ENCODE measurements around the gene HOXB3. TPM values are rescaled to one million over a fixed set of nuclear protein-coding genes. Genes with fewer than 3 reads are reported as not detected.

Gene HOXB3
- polyA plus RNA-seq, 1 experiment: 33.0 TPM

- POLR2A ChIA-PET: interaction anchor here (0.8 to 1.9 kb wide), 3 partner anchors 18 to 50 kb away, joined by 3 to 5 read pairs (median 4); no protein-coding TSS in a partner anchor
- Histone ChIP-seq H3K27ac (ENCODE audit: low read depth, low read length) (no peak overlapping the region), H3K4me3 (ENCODE audit: low read depth, low read length) (no peak overlapping the region), H3K27me3 (ENCODE audit: control insufficient read depth, insufficient read depth, low read length) (peaks cover 2% of the 10 kb centered on the region), H3K9me3 (ENCODE audit: control insufficient read depth, insufficient read depth, low read length) (no peaks in the 10 kb centered on the region; the same call in 1 of the 2 replicates)
- no peak for TF ChIP-seq CTCF (IDR thresholded peaks at IDR 0.05; ENCODE audit: low read depth, low read length)
- no peak for DNase-seq (ENCODE audit: low read depth, low spot score)
- CTCF ChIA-PET: interaction anchor here (0.7 to 1.8 kb wide), 5 partner anchors 18 to 110 kb away, joined by 3 to 12 read pairs (median 4); no protein-coding TSS in a partner anchor
These were observed 67.9 kb downstream of the HOXB3 start for GRCh38 chr17:48522031-48522653.

GRCh38 chr17:48520631-48521079, 69.4 kb downstream of the HOXB3 start:
- TF ChIP-seq CTCF (IDR thresholded peaks at IDR 0.05; ENCODE audit: low read depth, low read length): no peak
- no peak overlapping the region for H3K27ac ChIP-seq (ENCODE audit: low read depth, low read length)
- CTCF ChIA-PET: interaction anchor here (0.6 to 0.8 kb wide), 2 partner anchors 9 to 390 kb away, joined by 3 to 9 read pairs; no protein-coding TSS in a partner anchor
- no peaks in the 10 kb centered on the region for H3K9me3 ChIP-seq (ENCODE audit: control insufficient read depth, insufficient read depth, low read length)
- POLR2A ChIA-PET: interaction anchor here (1.0 to 1.6 kb wide), 2 partner anchors 17 to 21 kb away, joined by 4 read pairs; no protein-coding TSS in a partner anchor
- H3K27me3 ChIP-seq (ENCODE audit: control insufficient read depth, insufficient read depth, low read length): peaks cover 2% of the 10 kb centered on the region
- DNase-seq (ENCODE audit: low read depth, low spot score): no peak
- H3K4me3 ChIP-seq (ENCODE audit: low read depth, low read length): no peak overlapping the region

- Histone ChIP-seq H3K27me3 (ENCODE audit: control insufficient read depth, insufficient read depth, low read length) (peaks cover 2% of the 10 kb centered on the region), H3K9me3 (ENCODE audit: control insufficient read depth, insufficient read depth, low read length) (no peaks in the 10 kb centered on the region), H3K27ac (ENCODE audit: low read depth, low read length) (no peak overlapping the region), H3K4me3 (ENCODE audit: low read depth, low read length) (no peak overlapping the region)
- CTCF ChIA-PET: interaction anchor here (1.7 kb wide), 1 partner anchor 15 kb away, joined by 5 read pairs; no protein-coding TSS in a partner anchor
- POLR2A ChIA-PET: interaction anchor here (0.7 kb wide), 2 partner anchors 16 to 22 kb away, joined by 3 to 4 read pairs; no protein-coding TSS in a partner anchor
- TF ChIP-seq CTCF (IDR thresholded peaks at IDR 0.05; ENCODE audit: low read depth, low read length): no peak
- no peak for DNase-seq (ENCODE audit: low read depth, low spot score)
These were observed 70.6 kb downstream of the HOXB3 start for GRCh38 chr17:48519427-48519826.

- POLR2A ChIA-PET: no interaction called here
- Histone ChIP-seq H3K27ac (ENCODE audit: low read depth, low read length) (no peak overlapping the region), H3K4me3 (ENCODE audit: low read depth, low read length) (no peak overlapping the region), H3K27me3 (ENCODE audit: control insufficient read depth, insufficient read depth, low read length) (peaks cover 2% of the 10 kb centered on the region), H3K9me3 (ENCODE audit: control insufficient read depth, insufficient read depth, low read length) (no peaks in the 10 kb centered on the region)
- CTCF ChIA-PET: no interaction called here
- no peak for DNase-seq (ENCODE audit: low read depth, low spot score)
- TF ChIP-seq CTCF (IDR thresholded peaks at IDR 0.05; ENCODE audit: low read depth, low read length): no peak
These were observed 72.6 kb downstream of the HOXB3 start for GRCh38 chr17:48517478-48517877.

All from AG04450 (cell line).